Measurements from ENCODE around the gene ARHGEF28. TPM values are rescaled to one million over a fixed set of nuclear protein-coding genes. Genes with fewer than 3 reads are reported as not detected.
A peak's percentile ranks its signal among the peaks of the same experiment; 100 is the strongest.

ARHGEF28 gene
- total RNA-seq (2013; cell fraction: nucleolus; rRNA removed), result 26.1 TPM in 2 replicates
- total RNA-seq (2014; rRNA removed) (0.23 and 0.38 TPM in 2 replicates), total RNA-seq (2014; rRNA removed; fragmentation: Illumina TruSeq; extraction: Trizol) (0.18 and 0.22 TPM in 2 replicates), total RNA-seq (2021) (0.15 and 0.19 TPM in 2 replicates), polyA plus RNA-seq (2011; rRNA removed) (0.72 TPM in 2 replicates), polyA plus RNA-seq (2014; fragmentation: Illumina TruSeq; extraction: Trizol) (0.10 and 0.54 TPM in 2 replicates), polyA plus RNA-seq (2014; fragmentation: Nextera tagmentation; extraction: Ambion mirVana) (not detected), polyA plus RNA-seq (2014; rRNA removed) (0.10 and 0.16 TPM in 2 replicates), polyA plus RNA-seq (2016; fragmentation: Nextera tagmentation; extraction: Ambion mirVana) (under 1 TPM; 0.43 to 0.60 TPM), polyA minus RNA-seq (2011; rRNA and poly(A)+ RNA removed) (3.4 and 3.7 TPM in 2 replicates), Bru-seq, nascent RNA (percentile 70 among the genes with signal in this experiment), BruChase-seq, experiment 1, labeled RNA remaining after a 6-hour chase (percentile 60 among the genes with signal in this experiment), BruChase-seq, experiment 2, labeled RNA remaining after a 2-hour chase (percentile 62 among the genes with signal in this experiment)
- 0.34 TPM for polyA plus RNA-seq (2011; ENCODE audit: low read depth)
- 0.48 and 0.50 TPM in 2 replicates for polyA plus RNA-seq (2011; cell fraction: cytosol; rRNA removed)
- polyA plus RNA-seq (2011; cell fraction: nucleus; rRNA removed), result 1.4 and 1.6 TPM in 2 replicates
- 0.31 and 0.81 TPM in 2 replicates for polyA plus RNA-seq (2012)
- 0.83 and 2.7 TPM in 2 replicates for polyA minus RNA-seq (2011; cell fraction: cytosol; rRNA and poly(A)+ RNA removed)
- polyA minus RNA-seq (2011; cell fraction: nucleus; rRNA and poly(A)+ RNA removed), result 5.8 and 7.5 TPM in 2 replicates
- long read RNA-seq, experiment 1, partial matches to known transcripts, result 1 of 2 reads
- long read RNA-seq, experiment 1, other reads (novel, unspliced or antisense), result 1 of 2 reads
- long read RNA-seq, experiment 2, partial matches to known transcripts, result 0 of 2 reads
- long read RNA-seq, experiment 2, other reads (novel, unspliced or antisense), result 2 of 2 reads

DNA sequence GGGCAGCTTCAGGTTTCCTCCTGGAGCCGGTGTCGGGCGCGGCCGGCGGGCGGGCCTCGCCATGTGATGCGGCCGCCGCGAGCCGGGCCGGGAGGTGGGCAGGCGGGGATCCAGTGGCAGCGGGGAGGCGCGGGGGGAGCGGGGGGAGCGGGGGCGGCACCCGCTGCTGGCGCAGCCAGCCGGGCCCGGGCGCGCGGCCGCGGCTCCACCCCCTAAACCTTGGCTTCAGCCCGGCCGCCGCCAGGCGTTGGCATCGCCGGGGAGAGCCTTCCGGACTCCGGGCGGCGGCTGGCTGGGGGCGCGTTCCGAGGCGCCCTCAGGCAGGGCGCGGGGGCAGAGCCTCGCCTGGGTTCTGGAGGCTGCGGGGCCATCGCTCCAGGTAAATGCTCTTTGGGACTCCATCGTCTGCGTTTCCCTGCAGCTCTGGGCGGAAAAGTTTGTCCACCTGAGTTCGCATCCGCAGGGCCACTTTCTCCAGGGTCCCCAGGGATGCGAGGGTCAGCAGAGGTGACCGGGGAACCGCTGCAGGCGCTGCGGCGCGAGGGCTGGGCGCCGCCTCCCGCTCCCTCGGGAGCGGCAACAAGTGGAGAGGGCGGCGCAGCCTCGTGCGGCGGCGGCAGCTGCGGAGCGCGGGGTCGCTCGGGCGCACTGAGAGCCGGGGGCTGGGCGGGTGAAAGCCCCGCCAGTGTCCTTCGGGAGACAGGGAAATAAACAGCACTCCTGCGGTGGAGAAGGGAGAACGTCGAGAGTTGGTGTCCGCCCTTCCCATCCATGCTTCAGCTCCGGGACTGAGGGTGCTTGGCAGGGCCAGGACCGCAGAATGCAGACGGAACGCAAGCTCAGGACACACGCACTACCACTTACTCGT lies at the start of gene ARHGEF28:
TSS of gene ARHGEF28 (plus strand) at position 253 of the 868 bp plus-strand sequence. CDS start 58,656 bp downstream, outside the sequence.
- ChIA-PET SMC1A (ENCODE audit: uncharacterized antibody, unreplicated experiment) (interaction anchor here (1.0 to 2.9 kb wide), 15 partner anchors 9 to 167 kb away, joined by 3 to 11 read pairs (median 5); no protein-coding TSS in a partner anchor), CTCF (interaction anchor here (0.6 to 1.5 kb wide), 5 partner anchors 12 to 68 kb away, joined by 3 to 4 read pairs (median 3); no protein-coding TSS in a partner anchor), RAD21 (ENCODE audit: unreplicated experiment) (interaction anchor here (1.0 to 4.4 kb wide), 6 partner anchors 35 to 158 kb away, joined by 3 to 32 read pairs (median 4); no protein-coding TSS in a partner anchor)
- TF ChIP-seq CHD2 (IDR thresholded peaks at IDR 0.05; ENCODE audit: borderline replicate concordance, low read depth, low read length) (no peak), IKZF2 (IDR thresholded peaks at IDR 0.05) (no peak), ZSCAN29 (IDR thresholded peaks at IDR 0.05) (no peak), ZNF622 (IDR thresholded peaks at IDR 0.05) (no peak), RCOR1 (conservative IDR thresholded peaks at IDR 0.05; ENCODE audit: low read depth, low read length) (no peak), MYB (IDR thresholded peaks at IDR 0.05; ENCODE audit: borderline replicate concordance, low read depth, low read length) (no peak), MEF2B (IDR thresholded peaks at IDR 0.05; ENCODE audit: partially characterized antibody, poor library complexity, severe bottlenecking) (peak; percentile 48), GATAD2B (conservative IDR thresholded peaks at IDR 0.05; ENCODE audit: low read depth) (peak; percentile 46), IKZF1 (conservative IDR thresholded peaks at IDR 0.05) (peak; percentile 72), GABPA (IDR thresholded peaks at IDR 0.05; ENCODE audit: low read depth) (no peak)
- TF ChIP-seq, protein P1, sequence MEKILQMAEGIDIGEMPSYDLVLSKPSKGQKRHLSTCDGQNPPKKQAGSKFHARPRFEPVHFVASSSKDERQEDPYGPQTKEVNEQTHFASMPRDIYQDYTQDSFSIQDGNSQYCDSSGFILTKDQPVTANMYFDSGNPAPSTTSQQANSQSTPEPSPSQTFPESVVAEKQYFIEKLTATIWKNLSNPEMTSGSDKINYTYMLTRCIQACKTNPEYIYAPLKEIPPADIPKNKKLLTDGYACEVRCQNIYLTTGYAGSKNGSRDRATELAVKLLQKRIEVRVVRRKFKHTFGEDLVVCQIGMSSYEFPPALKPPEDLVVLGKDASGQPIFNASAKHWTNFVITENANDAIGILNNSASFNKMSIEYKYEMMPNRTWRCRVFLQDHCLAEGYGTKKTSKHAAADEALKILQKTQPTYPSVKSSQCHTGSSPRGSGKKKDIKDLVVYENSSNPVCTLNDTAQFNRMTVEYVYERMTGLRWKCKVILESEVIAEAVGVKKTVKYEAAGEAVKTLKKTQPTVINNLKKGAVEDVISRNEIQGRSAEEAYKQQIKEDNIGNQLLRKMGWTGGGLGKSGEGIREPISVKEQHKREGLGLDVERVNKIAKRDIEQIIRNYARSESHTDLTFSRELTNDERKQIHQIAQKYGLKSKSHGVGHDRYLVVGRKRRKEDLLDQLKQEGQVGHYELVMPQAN (conservative IDR thresholded peaks at IDR 0.05), result 0 out of 2 replicates have a peak, but pooled peaks have one; percentile 1
- TF ChIP-seq, protein P2, sequence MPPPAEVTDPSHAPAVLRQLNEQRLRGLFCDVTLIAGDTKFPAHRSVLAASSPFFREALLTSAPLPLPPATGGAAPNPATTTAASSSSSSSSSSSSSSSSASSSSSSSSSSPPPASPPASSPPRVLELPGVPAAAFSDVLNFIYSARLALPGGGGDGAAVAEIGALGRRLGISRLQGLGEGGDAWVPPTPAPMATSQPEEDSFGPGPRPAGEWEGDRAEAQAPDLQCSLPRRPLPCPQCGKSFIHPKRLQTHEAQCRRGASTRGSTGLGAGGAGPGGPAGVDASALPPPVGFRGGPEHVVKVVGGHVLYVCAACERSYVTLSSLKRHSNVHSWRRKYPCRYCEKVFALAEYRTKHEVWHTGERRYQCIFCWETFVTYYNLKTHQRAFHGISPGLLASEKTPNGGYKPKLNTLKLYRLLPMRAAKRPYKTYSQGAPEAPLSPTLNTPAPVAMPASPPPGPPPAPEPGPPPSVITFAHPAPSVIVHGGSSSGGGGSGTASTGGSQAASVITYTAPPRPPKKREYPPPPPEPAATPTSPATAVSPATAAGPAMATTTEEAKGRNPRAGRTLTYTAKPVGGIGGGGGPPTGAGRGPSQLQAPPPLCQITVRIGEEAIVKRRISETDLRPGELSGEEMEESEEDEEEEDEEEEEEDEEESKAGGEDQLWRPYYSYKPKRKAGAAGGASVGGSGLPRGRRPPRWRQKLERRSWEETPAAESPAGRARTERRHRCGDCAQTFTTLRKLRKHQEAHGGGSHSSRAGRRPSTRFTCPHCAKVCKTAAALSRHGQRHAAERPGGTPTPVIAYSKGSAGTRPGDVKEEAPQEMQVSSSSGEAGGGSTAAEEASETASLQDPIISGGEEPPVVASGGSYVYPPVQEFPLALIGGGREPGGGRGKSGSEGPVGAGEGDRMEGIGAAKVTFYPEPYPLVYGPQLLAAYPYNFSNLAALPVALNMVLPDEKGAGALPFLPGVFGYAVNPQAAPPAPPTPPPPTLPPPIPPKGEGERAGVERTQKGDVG (CRISPR knock-in tag; IDR thresholded peaks at IDR 0.05), result no peak

More for the DNA sequence above, at the start of gene ARHGEF28:
- intact Hi-C loops (cut with micrococcal nuclease; ENCODE audit: unreplicated experiment) (no loop called here), in situ Hi-C loops (cut with MboI) (no loop called here)
- Histone ChIP-seq H3K27me3 (replicated peaks in 1 of 2; ENCODE audit: control insufficient read depth in 2 of 2, insufficient read depth in 2 of 2, low read length in 1 of 2) (peaks cover 0 to 5% of the 10 kb centered on the region in 2 experiments; a peak in 2 of 4 replicates), H3K27ac (ENCODE audit: control insufficient read depth, insufficient read depth) (no peak within 1 kb of the TSS), H3K4me1 (ENCODE audit: control insufficient read depth, insufficient read depth, low read length) (no peaks in the 10 kb centered on the region), H4K20me1 (ENCODE audit: control insufficient read depth, insufficient read depth) (no peaks in the 10 kb centered on the region), H3K9ac (ENCODE audit: control insufficient read depth, insufficient read depth, low read length) (no peak within 1 kb of the TSS; the same call in 1 of the 2 replicates), H3K79me2 (ENCODE audit: control insufficient read depth, insufficient read depth, low read length) (no peaks in the 10 kb centered on the region), H3K4me2 (ENCODE audit: control insufficient read depth, insufficient read depth) (peak within 1 kb of the TSS; percentile 80), H3K4me3 (peak within 1 kb of the TSS; percentile 71), H3K36me3 (ENCODE audit: control insufficient read depth in 2 of 2, insufficient read depth in 2 of 2, low read length in 1 of 2) (no peaks in the 10 kb centered on the region), H2AFZ (ENCODE audit: control insufficient read depth, low read depth, low read length) (peak within 1 kb of the TSS; percentile 40), H3K9me3 (replicated peaks; ENCODE audit: control insufficient read depth, insufficient read depth, low read length) (no peaks in the 10 kb centered on the region)
- 21% methylated on average over 61 of the region's 92 CpGs for WGBS (ENCODE audit: insufficient coverage, insufficient replicate concordance, low lambda C conversion rate, missing lambda C conversion rate)
- TSS peak; percentile 56 for BruUV-seq (replicated peaks)
- ATAC-seq (peak; percentile 84), DNase-seq (ENCODE audit: low read depth, low spot score) (no peak), FAIRE-seq (no peak)
- POLR2A ChIA-PET, result interaction anchor here (1.1 to 1.3 kb wide), 4 partner anchors 14 to 65 kb away, joined by 3 to 4 read pairs (median 4); no protein-coding TSS in a partner anchor

Measured in GM12878 (cell line).